Gastroesophageal sphincter (tissue), 3 donors: ENCODE measurements around the gene NAP1L4.

Experiments used
- CTCF ChIP-seq, 4 experiments: fragments of 200-600 bp in 2 of 4; fragments of 450-650 bp in 2 of 4; sonication (generic) in 1 of 4; IDR thresholded peaks; one replicate each; pipeline ENCODE4 v1.5.1; 2017 to 2019; ENCODE audit warnings: antibody characterized with exemption in 4 of 4, mild to moderate bottlenecking in 2 of 4, moderate library complexity in 2 of 4
- POLR2A ChIP-seq, 2 donors: fragments of 450-650 bp; IDR thresholded peaks; one replicate each; pipeline ENCODE4 v1.6.1; 2017; ENCODE audit warnings: antibody characterized with exemption in 2 of 2, mild to moderate bottlenecking in 2 of 2, moderate library complexity in 1 of 2
- POLR2AphosphoS5 ChIP-seq: sonication (generic); formaldehyde crosslinking; IDR thresholded peaks from one replicate; pipeline ENCODE4 v1.6.1; 2017; ENCODE audit warnings: antibody characterized with exemption

DNA sequence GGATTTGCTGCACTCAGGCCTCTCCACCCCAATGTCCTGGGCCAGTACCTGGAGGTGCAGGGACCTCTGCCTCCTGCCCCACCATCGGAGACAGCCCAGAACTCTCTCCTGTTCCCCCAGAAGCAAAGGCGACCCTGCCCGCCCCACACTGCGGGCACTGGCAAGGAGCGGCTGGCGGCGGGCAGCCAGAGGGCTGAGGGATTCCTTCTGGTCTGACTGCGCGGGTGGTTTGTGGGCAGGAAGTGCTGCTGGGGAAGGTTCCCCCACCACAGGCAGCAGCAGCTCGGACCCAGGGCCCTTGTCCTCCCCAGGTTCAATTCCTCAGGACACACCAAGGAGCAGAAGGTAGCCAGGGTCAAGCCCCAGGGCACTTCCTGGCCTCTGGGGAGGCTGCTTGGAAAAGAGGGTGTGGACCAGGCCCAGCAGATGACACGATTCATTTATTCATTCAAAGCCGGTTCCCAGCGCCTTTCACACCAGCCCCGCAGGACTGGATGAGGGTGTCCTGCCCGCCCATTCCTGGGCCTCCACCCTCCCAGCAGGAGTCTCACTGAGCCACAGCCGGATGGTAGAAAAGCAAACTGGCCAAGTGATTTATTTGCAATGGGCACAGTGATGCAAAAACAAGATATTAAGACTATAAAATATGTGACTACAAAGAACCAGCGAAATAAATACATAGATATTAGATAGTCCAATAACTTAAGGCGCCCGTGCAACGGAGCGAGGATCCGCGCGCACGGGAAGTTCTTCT is 64.1 kb downstream of the NAP1L4 start:
- TF ChIP-seq CTCF (IDR thresholded peaks at IDR 0.05) (no peak), POLR2A (IDR thresholded peaks at IDR 0.05) (no peak), POLR2AphosphoS5 (no peak)
